CD4-positive, alpha-beta T cell (primary cell): ENCODE results near the gene GARIN5A. TPM values are rescaled to one million over a fixed set of nuclear protein-coding genes. Genes with fewer than 3 reads are reported as not detected.
A peak's percentile ranks its signal among the peaks of the same experiment; 100 is the strongest.

Source experiments
- ATAC-seq: fragments of 200-7000 bp; cut with Tn5 transposase; one replicate; pipeline ENCODE4 v1.10.0; 2022; ENCODE audit warnings: mild to moderate bottlenecking; ENCODE audit not compliant: poor library complexity
- CTCF ChIA-PET: fragments of 350-600 bp; sonication (Branson Sonifier 250); formaldehyde crosslinking; loops from one replicate; lab custom pipeline; 2021; ENCODE audit warnings: antibody characterized with exemption, inconsistent platforms; lab: Charles Lee
- POLR2A ChIA-PET: fragments of 350-600 bp; sonication (Branson Sonifier 250); formaldehyde crosslinking; loops from one replicate; lab custom pipeline; 2021; ENCODE audit warnings: antibody characterized with exemption, inconsistent platforms; lab: Charles Lee
- DNase-seq, 14 experiments: peaks; one replicate each; pipeline ENCODE4 v3.0.0-alpha.2; 2013 to 2020; ENCODE audit warnings: mixed read lengths in 2 of 14
- H3K27ac ChIP-seq, 2 donors: one replicate each; pipeline versions ENCODE4 v1.5.1 to v1.7.0; 2013; ENCODE audit warnings: low read length in 2 of 2, low read depth in 1 of 2, mild to moderate bottlenecking in 1 of 2
- H3K27me3 ChIP-seq, 2 experiments: 1 replicate in 1 of 2; 2 replicates in 1 of 2; pipeline versions ENCODE4 v1.6.1 to v1.7.0; 2013; ENCODE audit warnings: low read length in 2 of 2, control low read depth in 1 of 2, mild to moderate bottlenecking in 1 of 2, moderate library complexity in 1 of 2; ENCODE audit not compliant: insufficient read depth in 2 of 2, control insufficient read depth in 1 of 2
- H3K36me3 ChIP-seq: one replicate; pipeline ENCODE4 v1.6.1; 2013; ENCODE audit warnings: low read length, control low read depth; ENCODE audit not compliant: insufficient read depth
- H3K4me1 ChIP-seq: one replicate; pipeline ENCODE4 v1.6.1; 2013; ENCODE audit warnings: low read length, control low read depth; ENCODE audit not compliant: insufficient read depth
- H3K4me3 ChIP-seq: one replicate; pipeline ENCODE4 v1.5.1; 2013; ENCODE audit warnings: mild to moderate bottlenecking, low read length, moderate library complexity
- H3K9me3 ChIP-seq, 2 experiments: 1 replicate in 1 of 2; 2 replicates in 1 of 2; pipeline versions ENCODE4 v1.6.1 to v1.7.0; 2013; ENCODE audit warnings: low read length in 2 of 2, mild to moderate bottlenecking in 2 of 2, control low read depth in 1 of 2, moderate library complexity in 1 of 2; ENCODE audit not compliant: control insufficient read depth in 1 of 2, insufficient read depth in 1 of 2
- H3K27ac Mint-ChIP-seq: one replicate; pipeline ENCODE4 v1.8.0; 2020; ENCODE audit warnings: mixed read lengths
- H3K27me3 Mint-ChIP-seq: one replicate; pipeline ENCODE4 v1.8.0; 2021; ENCODE audit warnings: mixed read lengths
- H3K36me3 Mint-ChIP-seq: one replicate; pipeline ENCODE4 v1.8.0; 2021; ENCODE audit warnings: low read depth, mixed read lengths
- H3K4me1 Mint-ChIP-seq: one replicate; pipeline ENCODE4 v1.8.0; 2021; ENCODE audit warnings: low read depth, mixed read lengths
- H3K4me3 Mint-ChIP-seq: one replicate; pipeline ENCODE4 v1.8.0; 2020; ENCODE audit warnings: mild to moderate bottlenecking, mixed read lengths
- H3K9me3 Mint-ChIP-seq: one replicate; pipeline ENCODE4 v1.8.0; 2020; ENCODE audit warnings: mixed read lengths
- intact Hi-C, 2 experiments: fragments of 100-400 bp; cut with DNase I in 1 of 2; cut with micrococcal nuclease in 1 of 2; formaldehyde crosslinking; loops; one replicate each; pipeline versions ENCODE4 v1.15.1 to v1.9.0; 2023 to 2025; cut with DNase I, micrococcal nuclease
- total RNA-seq, 174 experiments: library from RNA in 2 of 174; stranded (reverse) in 2 of 174; gene quantifications; one replicate each; pipeline ENCODE4 v1.2.3 and lab custom pipeline; 2021 to 2026
- TF ChIP-seq, protein P1 (sequence below): fragments of 200-600 bp; IDR thresholded peaks from one replicate; pipeline ENCODE4 v1.8.0; 2022; ENCODE audit warnings: antibody characterized with exemption, mild to moderate bottlenecking

Gene GARIN5A
- total RNA-seq, 2 experiments from 2014 or later = 0.50 TPM; not detected in 1

DNA sequence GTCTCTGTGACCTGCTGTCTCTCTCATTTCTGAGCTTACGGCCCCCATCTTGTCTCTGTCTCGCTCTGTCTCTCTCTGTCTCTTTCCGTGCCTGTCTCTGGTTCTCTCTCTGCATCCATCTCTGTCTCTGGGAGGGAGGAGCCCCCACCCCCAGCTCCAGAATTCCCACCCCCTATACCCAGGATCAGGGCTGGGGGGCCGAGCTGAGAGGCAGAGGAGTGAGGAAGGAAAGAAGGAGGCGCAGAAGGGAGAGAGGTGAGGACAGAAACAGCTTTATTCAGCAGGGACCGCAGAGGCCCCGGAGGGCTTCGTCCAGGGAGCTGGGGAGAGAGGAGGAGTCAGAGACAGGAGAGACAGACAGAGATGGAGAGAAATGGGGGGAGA is 20.4 kb upstream of the GARIN5A start:
- H3K9me3 ChIP-seq = no peaks in the 10 kb centered on the region
- H3K36me3 ChIP-seq = no peaks in the 10 kb centered on the region
- Mint-ChIP-seq H3K36me3 (peaks cover 7% of the 10 kb centered on the region), H3K4me1 (peaks cover 8% of the 10 kb centered on the region), H3K9me3 (no peaks in the 10 kb centered on the region), H3K4me3 (no peak overlapping the region), H3K27me3 (no peaks in the 10 kb centered on the region), H3K27ac (no peak overlapping the region)
- ATAC-seq (no peak), DNase-seq (no peak)
- TF ChIP-seq, protein P1, sequence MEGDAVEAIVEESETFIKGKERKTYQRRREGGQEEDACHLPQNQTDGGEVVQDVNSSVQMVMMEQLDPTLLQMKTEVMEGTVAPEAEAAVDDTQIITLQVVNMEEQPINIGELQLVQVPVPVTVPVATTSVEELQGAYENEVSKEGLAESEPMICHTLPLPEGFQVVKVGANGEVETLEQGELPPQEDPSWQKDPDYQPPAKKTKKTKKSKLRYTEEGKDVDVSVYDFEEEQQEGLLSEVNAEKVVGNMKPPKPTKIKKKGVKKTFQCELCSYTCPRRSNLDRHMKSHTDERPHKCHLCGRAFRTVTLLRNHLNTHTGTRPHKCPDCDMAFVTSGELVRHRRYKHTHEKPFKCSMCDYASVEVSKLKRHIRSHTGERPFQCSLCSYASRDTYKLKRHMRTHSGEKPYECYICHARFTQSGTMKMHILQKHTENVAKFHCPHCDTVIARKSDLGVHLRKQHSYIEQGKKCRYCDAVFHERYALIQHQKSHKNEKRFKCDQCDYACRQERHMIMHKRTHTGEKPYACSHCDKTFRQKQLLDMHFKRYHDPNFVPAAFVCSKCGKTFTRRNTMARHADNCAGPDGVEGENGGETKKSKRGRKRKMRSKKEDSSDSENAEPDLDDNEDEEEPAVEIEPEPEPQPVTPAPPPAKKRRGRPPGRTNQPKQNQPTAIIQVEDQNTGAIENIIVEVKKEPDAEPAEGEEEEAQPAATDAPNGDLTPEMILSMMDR = no peak
- peaks cover 5% of the 10 kb centered on the region for H3K4me1 ChIP-seq
- ChIA-PET POLR2A (no interaction called here), CTCF (no interaction called here)
- H3K4me3 ChIP-seq = no peak overlapping the region
- H3K27me3 ChIP-seq = no peaks in the 10 kb centered on the region
- no peak overlapping the region for H3K27ac ChIP-seq
- intact Hi-C loops = no loop called here

DNA sequence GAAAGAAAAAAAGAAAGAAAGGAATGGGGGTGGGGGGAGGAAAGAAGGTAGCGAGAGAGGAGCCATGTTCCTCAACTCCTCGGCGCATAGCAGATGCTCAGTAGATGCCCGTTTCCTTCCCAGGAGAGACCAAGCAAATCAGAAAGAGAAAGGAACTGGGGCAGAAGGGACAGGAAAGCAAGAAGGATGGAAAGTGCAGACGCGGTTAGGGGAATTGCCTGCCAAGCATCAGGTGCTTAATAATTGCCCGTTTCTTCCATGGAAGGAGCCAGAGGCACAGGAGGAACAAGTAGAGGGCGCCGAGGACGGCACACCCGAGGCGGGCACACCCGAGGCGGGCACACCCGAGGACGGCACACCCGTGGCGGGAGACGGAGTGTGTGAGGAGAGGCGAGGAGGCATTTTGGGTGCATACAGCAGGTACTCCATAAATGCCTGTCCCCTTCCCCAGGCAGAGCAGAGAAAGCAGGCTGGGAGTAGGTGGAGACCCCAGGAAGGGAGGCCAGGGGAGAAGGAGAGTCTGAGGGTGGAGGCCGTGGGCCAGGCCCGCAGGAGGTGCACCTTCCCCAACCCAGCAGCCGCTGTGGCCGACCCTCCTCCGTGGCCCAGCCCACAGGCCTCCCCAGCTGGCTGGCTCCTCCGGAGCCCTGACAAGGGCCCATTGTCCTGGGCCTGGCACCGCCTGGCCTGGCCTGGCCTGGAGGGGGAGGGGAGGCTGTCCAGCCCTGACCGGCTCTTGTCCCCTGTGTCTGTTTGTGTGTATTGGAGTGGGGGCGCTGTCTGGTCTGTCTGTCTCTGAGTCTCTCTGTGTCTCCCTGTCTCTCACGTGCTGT is 19.8 kb upstream of the GARIN5A start:
- H3K36me3 Mint-ChIP-seq = peaks cover 1% of the 10 kb centered on the region
- H3K4me1 Mint-ChIP-seq = peaks cover 15% of the 10 kb centered on the region
- Histone ChIP-seq H3K4me3 (no peak overlapping the region), H3K4me1 (peaks cover 11% of the 10 kb centered on the region), H3K27ac (no peak overlapping the region), H3K9me3 (no peaks in the 10 kb centered on the region), H3K36me3 (no peaks in the 10 kb centered on the region), H3K27me3 (no peaks in the 10 kb centered on the region)
- intact Hi-C loops = no loop called here
- ChIA-PET POLR2A (no interaction called here), CTCF (no interaction called here)
- TF ChIP-seq, protein P1 = no peak
- DNase-seq (peak in 1 of 14 experiments; percentile 29), ATAC-seq (no peak)
- no peak overlapping the region for H3K4me3 Mint-ChIP-seq
- H3K9me3 Mint-ChIP-seq = no peaks in the 10 kb centered on the region
- no peak overlapping the region for H3K27ac Mint-ChIP-seq
- no peaks in the 10 kb centered on the region for H3K27me3 Mint-ChIP-seq

DNA sequence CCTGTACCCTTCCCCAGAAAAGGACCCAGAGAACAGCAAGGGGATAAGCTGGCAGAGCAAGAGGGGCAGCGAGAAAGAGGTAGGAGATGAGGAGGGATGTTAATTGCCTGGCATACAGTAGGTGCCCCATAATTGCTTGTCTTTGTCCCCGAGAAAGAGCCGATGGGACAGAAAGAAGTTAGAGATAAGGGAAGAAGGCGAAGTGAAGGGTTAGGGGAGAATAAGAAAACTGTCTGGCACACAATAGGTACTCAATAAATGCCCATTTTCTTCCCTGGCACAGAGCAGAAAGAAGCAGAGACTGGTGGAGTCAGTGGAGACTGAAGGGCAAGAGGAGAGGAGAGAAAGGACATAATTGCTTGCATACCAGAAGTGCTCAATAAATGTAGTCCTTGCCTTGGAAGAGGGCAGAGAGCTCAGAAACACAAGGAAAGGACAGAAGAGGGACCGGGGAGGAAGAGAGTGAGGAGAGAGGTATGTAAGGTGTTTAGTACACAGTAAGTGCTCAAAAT is 18.4 kb upstream of the GARIN5A start:
- CTCF ChIA-PET = no interaction called here
- H3K4me3 Mint-ChIP-seq = no peak overlapping the region

More for the DNA sequence above, 18.4 kb upstream of the GARIN5A start:
- Mint-ChIP-seq H3K27me3 (no peaks in the 10 kb centered on the region), H3K27ac (no peak overlapping the region), H3K36me3 (peaks cover 4% of the 10 kb centered on the region), H3K4me1 (peaks cover 26% of the 10 kb centered on the region), H3K9me3 (no peaks in the 10 kb centered on the region)
- Histone ChIP-seq H3K27ac (no peak overlapping the region), H3K9me3 (no peaks in the 10 kb centered on the region), H3K36me3 (no peaks in the 10 kb centered on the region), H3K27me3 (no peaks in the 10 kb centered on the region), H3K4me1 (peaks cover 16% of the 10 kb centered on the region), H3K4me3 (no peak overlapping the region)
- TF ChIP-seq, protein P1 = no peak
- intact Hi-C loops = no loop called here
- no peak for DNase-seq
- POLR2A ChIA-PET = no interaction called here
- ATAC-seq = no peak
